Parathyroid adenoma (tissue), 2 donors: ENCODE measurements around the gene KCNK3.
"Not testable (repeated sequence)": the region's sequence is repeated elsewhere in the genome, so short reads cannot be mapped to it uniquely, and the experiment has no call there.

Source experiments
- H2AFZ ChIP-seq: fragments of 300-600 bp; sonication (generic); one replicate; pipeline ENCODE4 v1.7.0; 2017; ENCODE audit warnings: antibody characterized with exemption, mild to moderate bottlenecking
- H3K27ac ChIP-seq: fragments of 300-600 bp; sonication (generic); one replicate; pipeline ENCODE4 v1.7.0; 2017
- H3K27me3 ChIP-seq: fragments of 300-600 bp; sonication (generic); one replicate; pipeline ENCODE4 v1.7.0; 2017; ENCODE audit warnings: low read length; ENCODE audit not compliant: control insufficient read depth, insufficient read depth
- H3K36me3 ChIP-seq: fragments of 300-600 bp; sonication (generic); one replicate; pipeline ENCODE4 v1.7.0; 2017; ENCODE audit warnings: low read length; ENCODE audit not compliant: control insufficient read depth, insufficient read depth
- H3K4me1 ChIP-seq: fragments of 300-600 bp; sonication (generic); one replicate; pipeline ENCODE4 v1.7.0; 2017; ENCODE audit warnings: control low read depth
- H3K4me2 ChIP-seq: fragments of 300-600 bp; sonication (generic); one replicate; pipeline ENCODE4 v1.7.0; 2017; ENCODE audit warnings: low read length
- H3K4me3 ChIP-seq: fragments of 300-600 bp; sonication (generic); one replicate; pipeline ENCODE4 v1.7.0; 2017; ENCODE audit warnings: low read depth, low read length
- H3K79me2 ChIP-seq: fragments of 300-600 bp; sonication (generic); one replicate; pipeline ENCODE4 v1.7.0; 2017; ENCODE audit warnings: control low read depth
- H3K9ac ChIP-seq: fragments of 300-600 bp; sonication (generic); one replicate; pipeline ENCODE4 v1.7.0; 2017; ENCODE audit warnings: mild to moderate bottlenecking
- H3K9me3 ChIP-seq: fragments of 300-600 bp; sonication (generic); one replicate; pipeline ENCODE4 v1.7.0; 2017; ENCODE audit warnings: low read length; ENCODE audit not compliant: control insufficient read depth
- TF ChIP-seq, protein P1 (sequence below): fragments of 300-600 bp; sonication (generic); IDR thresholded peaks from one replicate; pipeline ENCODE4 v1.7.0; 2017; ENCODE audit warnings: antibody characterized with exemption, mild to moderate bottlenecking
- donor health status: primary hyperparathyroidism.

The KCNK3 gene

DNA sequence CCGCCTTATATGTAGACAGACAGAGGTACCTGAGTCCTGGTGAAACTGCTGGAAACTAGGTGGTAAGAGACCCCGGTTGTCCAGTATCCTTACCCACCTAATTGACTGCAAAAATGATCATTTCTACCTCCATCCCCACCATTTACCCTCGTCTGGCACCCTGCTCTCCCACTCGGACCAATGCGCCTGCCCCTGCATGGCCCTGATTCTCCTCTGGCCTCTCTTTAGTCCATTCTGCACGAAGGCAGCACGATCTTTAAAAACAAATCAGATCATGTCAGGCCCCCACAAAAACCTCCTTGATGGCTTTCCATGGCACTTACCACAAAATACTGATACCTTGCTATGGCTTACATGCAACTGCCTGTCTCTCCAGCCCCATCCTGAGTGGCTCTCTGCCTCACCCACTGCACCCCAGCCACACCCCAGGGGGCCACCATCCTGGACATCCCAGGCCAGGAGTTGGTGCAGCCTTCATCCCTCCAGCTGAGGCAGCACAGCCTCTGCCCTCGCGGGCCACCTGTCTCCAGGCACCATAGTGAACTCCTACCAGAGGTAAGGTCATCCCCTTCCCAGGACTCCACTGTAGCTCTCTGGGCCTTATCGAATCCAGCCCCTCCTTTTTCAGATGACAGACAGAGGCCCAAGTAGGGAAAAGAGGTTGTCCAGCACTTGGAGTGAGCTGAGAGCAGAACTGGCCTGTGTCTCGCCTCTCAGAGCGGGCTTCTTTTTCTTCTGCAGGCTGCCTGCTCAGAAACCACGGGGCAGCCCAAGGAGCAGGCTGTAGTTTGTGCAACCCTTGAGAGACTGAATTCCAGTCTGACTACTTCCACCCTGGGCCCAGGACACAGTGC lies 39.1 kb upstream of the KCNK3 start:
- no peaks in the 10 kb centered on the region for H3K36me3 ChIP-seq
- H3K79me2 ChIP-seq, result no peaks in the 10 kb centered on the region
- no peaks in the 10 kb centered on the region for H3K27me3 ChIP-seq
- H3K4me3 ChIP-seq, result no peak overlapping the region
- no peaks in the 10 kb centered on the region for H3K9me3 ChIP-seq
- TF ChIP-seq, protein P1, sequence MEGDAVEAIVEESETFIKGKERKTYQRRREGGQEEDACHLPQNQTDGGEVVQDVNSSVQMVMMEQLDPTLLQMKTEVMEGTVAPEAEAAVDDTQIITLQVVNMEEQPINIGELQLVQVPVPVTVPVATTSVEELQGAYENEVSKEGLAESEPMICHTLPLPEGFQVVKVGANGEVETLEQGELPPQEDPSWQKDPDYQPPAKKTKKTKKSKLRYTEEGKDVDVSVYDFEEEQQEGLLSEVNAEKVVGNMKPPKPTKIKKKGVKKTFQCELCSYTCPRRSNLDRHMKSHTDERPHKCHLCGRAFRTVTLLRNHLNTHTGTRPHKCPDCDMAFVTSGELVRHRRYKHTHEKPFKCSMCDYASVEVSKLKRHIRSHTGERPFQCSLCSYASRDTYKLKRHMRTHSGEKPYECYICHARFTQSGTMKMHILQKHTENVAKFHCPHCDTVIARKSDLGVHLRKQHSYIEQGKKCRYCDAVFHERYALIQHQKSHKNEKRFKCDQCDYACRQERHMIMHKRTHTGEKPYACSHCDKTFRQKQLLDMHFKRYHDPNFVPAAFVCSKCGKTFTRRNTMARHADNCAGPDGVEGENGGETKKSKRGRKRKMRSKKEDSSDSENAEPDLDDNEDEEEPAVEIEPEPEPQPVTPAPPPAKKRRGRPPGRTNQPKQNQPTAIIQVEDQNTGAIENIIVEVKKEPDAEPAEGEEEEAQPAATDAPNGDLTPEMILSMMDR, result no peak
- H3K9ac ChIP-seq, result no peak overlapping the region
- H3K4me1 ChIP-seq, result no peaks in the 10 kb centered on the region
- no peak overlapping the region for H3K27ac ChIP-seq
- no peak overlapping the region for H2AFZ ChIP-seq
- no peak overlapping the region for H3K4me2 ChIP-seq

DNA sequence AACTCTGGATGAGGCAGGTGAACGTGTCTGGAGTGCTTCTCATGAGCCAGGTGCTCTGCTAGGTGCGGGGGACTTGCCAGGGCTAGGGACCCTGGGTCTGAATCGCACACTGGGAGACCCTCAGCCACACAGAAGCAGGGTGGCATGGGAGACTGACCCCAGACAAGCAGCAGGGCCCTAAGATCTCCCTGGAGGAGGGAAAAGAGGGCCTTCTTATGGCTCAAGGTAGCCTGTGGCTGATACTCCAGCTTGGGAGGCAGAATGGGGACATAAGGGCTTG lies 38.5 kb upstream of the KCNK3 start:
- no peak overlapping the region for H3K27ac ChIP-seq
- no peaks in the 10 kb centered on the region for H3K4me1 ChIP-seq
- H3K4me3 ChIP-seq, result no peak overlapping the region
- no peaks in the 10 kb centered on the region for H3K79me2 ChIP-seq
- no peak overlapping the region for H3K9ac ChIP-seq
- H3K27me3 ChIP-seq, result no peaks in the 10 kb centered on the region
- H3K4me2 ChIP-seq, result no peak overlapping the region
- no peaks in the 10 kb centered on the region for H3K36me3 ChIP-seq
- no peak overlapping the region for H2AFZ ChIP-seq
- no peaks in the 10 kb centered on the region for H3K9me3 ChIP-seq
- TF ChIP-seq, protein P1, result no peak

DNA sequence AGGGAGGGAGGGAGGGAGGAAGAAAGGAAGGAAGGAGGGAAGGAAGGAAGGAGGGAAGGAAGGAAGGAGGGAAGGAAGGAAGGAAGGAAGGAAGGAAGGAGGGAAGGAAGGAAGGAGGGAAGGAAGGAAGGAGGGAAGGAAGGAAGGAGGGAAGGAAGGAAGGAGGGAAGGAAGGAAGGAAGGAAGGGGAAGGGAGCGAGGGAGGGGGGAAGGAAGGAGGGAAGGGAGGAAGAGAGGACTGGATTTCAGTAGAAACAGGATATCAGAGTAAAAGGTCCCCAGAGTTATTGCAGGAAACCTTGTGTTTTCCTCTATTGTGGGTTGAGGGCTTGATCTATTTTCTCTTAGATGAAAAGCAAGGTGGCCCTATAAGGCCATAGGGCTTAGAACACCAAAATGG lies 37.4 kb upstream of the KCNK3 start:
- not testable (repeated sequence) for H2AFZ ChIP-seq, H3K4me3 ChIP-seq, H3K9ac ChIP-seq, H3K4me1 ChIP-seq, H3K27me3 ChIP-seq, H3K4me2 ChIP-seq, H3K9me3 ChIP-seq, H3K27ac ChIP-seq, H3K79me2 ChIP-seq, H3K36me3 ChIP-seq

DNA sequence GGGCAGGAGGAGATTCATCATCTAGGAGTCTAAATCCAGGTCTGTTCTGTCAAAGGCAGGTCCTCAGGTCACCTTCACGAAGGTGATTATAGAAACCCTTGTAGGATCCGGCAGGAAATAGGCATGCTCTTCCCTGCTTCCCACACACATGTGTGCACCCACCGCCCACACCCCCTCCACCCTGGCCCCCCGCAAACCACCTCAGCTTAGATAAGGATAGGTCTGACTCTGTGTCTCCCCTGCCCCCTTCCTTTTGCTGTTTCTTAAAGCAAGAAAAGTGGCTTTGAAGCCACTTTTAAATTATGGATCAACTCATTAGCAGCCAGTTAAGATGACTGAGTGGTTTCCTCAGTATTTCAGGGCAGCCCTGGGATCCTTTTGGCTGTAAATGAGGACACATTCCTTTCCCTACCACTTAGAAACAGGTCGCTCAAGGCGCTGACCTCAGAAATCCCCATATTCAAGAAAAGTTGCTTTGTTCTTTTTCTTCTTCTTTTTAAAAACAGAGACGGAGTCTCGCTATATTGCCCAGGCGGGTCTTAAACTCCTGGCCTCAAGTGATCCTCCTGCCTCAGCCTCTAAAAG lies 36.8 kb upstream of the KCNK3 start:
- no peak overlapping the region for H3K27ac ChIP-seq
- H3K4me2 ChIP-seq, result no peak overlapping the region
- H2AFZ ChIP-seq, result no peak overlapping the region
- H3K79me2 ChIP-seq, result no peaks in the 10 kb centered on the region
- no peaks in the 10 kb centered on the region for H3K4me1 ChIP-seq
- H3K36me3 ChIP-seq, result no peaks in the 10 kb centered on the region
- H3K9me3 ChIP-seq, result no peaks in the 10 kb centered on the region
- no peaks in the 10 kb centered on the region for H3K27me3 ChIP-seq
- H3K4me3 ChIP-seq, result no peak overlapping the region
- H3K9ac ChIP-seq, result no peak overlapping the region
- TF ChIP-seq, protein P1, result no peak

DNA sequence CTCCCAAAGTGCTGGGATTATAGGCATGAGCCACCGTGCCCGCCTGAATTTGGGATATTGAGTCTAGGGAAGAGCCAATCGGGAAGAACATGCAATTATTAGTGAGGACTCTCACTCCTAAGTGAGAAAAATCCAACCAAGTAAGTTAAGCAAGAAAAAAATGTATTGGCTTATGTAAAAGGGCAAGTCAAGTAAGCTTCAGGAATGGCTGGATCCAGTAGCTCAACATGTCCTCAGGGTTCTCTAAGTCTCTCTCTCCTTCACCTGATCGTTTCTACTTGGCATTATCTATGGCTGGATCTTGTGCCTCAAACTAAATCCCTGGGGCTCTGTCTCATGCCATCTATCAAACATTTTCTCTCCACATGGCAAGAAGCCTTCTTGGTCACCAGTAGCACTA lies 35.3 kb upstream of the KCNK3 start:
- TF ChIP-seq, protein P1, result no peak
- Histone ChIP-seq H2AFZ (no peak overlapping the region), H3K4me3 (no peak overlapping the region), H3K36me3 (no peaks in the 10 kb centered on the region), H3K4me2 (no peak overlapping the region), H3K9ac (no peak overlapping the region), H3K27me3 (no peaks in the 10 kb centered on the region), H3K27ac (no peak overlapping the region), H3K4me1 (no peaks in the 10 kb centered on the region), H3K9me3 (no peaks in the 10 kb centered on the region), H3K79me2 (no peaks in the 10 kb centered on the region)
